ENCODE measurements around the gene CCDC9.

DNA sequence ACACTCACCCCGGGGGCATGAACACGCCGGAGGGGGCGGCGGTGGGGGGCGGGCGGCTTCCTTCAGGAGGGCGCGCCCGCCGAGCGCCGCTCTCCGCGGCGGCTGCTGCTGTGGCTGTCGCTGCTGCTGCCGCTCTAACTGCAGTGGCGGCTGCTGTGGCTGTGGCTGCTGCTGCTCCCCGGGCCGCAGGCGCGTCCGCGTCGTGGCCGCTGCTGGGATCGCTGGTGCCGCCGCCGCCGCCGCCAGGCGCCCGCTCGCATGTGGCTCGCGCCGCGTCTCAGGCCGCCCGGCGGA lies 25.5 kb upstream of the CCDC9 start, which contains the start of gene BBC3:
- TF ChIP-seq, protein P1, sequence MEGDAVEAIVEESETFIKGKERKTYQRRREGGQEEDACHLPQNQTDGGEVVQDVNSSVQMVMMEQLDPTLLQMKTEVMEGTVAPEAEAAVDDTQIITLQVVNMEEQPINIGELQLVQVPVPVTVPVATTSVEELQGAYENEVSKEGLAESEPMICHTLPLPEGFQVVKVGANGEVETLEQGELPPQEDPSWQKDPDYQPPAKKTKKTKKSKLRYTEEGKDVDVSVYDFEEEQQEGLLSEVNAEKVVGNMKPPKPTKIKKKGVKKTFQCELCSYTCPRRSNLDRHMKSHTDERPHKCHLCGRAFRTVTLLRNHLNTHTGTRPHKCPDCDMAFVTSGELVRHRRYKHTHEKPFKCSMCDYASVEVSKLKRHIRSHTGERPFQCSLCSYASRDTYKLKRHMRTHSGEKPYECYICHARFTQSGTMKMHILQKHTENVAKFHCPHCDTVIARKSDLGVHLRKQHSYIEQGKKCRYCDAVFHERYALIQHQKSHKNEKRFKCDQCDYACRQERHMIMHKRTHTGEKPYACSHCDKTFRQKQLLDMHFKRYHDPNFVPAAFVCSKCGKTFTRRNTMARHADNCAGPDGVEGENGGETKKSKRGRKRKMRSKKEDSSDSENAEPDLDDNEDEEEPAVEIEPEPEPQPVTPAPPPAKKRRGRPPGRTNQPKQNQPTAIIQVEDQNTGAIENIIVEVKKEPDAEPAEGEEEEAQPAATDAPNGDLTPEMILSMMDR (IDR thresholded peaks at IDR 0.05; ENCODE audit: low read depth, low read length, missing input control) = no peak
- TF ChIP-seq NR2F2 (IDR thresholded peaks at IDR 0.05) (no peak), MAX (IDR thresholded peaks at IDR 0.05) (no peak), RAD21 (IDR thresholded peaks at IDR 0.05) (no peak), TAF1 (conservative IDR thresholded peaks at IDR 0.05) (no peak), ZBTB33 (IDR thresholded peaks at IDR 0.05) (no peak), JUND (IDR thresholded peaks at IDR 0.05) (no peak), SP1 (IDR thresholded peaks at IDR 0.05) (no peak), REST (IDR thresholded peaks at IDR 0.05) (no peak), RXRA (IDR thresholded peaks at IDR 0.05) (no peak), EGR1 (IDR thresholded peaks at IDR 0.05; ENCODE audit: low read depth in 2 of 2) (no peak), GABPA (IDR thresholded peaks at IDR 0.05 in 1 of 2, conservative IDR thresholded peaks at IDR 0.05 in 1 of 2) (no peak)
